ENCODE results near the gene CAMK2A. TPM values are rescaled to one million over a fixed set of nuclear protein-coding genes. Genes with fewer than 3 reads are reported as not detected.
"Not testable (repeated sequence)": the region's sequence is repeated elsewhere in the genome, so short reads cannot be mapped to it uniquely, and the experiment has no call there.

Gene CAMK2A
- total RNA-seq, 2 experiments from 2014 or later: not detected

- ChIA-PET CTCF (no interaction called here), POLR2A (no interaction called here)
- DNase-seq: no peak
- Mint-ChIP-seq H3K4me1 (no peaks in the 10 kb centered on the region), H3K27ac (no peak overlapping the region), H3K36me3 (ENCODE audit: low read depth) (no peaks in the 10 kb centered on the region), H3K9me3 (no peaks in the 10 kb centered on the region), H3K27me3 (no peaks in the 10 kb centered on the region), H3K4me3 (no peak overlapping the region)
Measured at GRCh38 chr5:150236981-150237754, 52.4 kb downstream of the CAMK2A start.

GRCh38 chr5:150236313-150236712, 53.3 kb downstream of the CAMK2A start:
- Mint-ChIP-seq H3K4me3 (no peak overlapping the region), H3K27me3 (no peaks in the 10 kb centered on the region), H3K27ac (no peak overlapping the region), H3K36me3 (ENCODE audit: low read depth) (no peaks in the 10 kb centered on the region), H3K9me3 (no peaks in the 10 kb centered on the region), H3K4me1 (no peaks in the 10 kb centered on the region)
- no peak for DNase-seq
- ChIA-PET CTCF (interaction anchor here (1.1 kb wide), 1 partner anchor 12 kb away, joined by 3 read pairs; no protein-coding TSS in a partner anchor), POLR2A (no interaction called here)

GRCh38 chr5:150235500-150235854, 54.1 kb downstream of the CAMK2A start:
- H3K9me3 Mint-ChIP-seq: no peaks in the 10 kb centered on the region
- ChIA-PET CTCF (interaction anchor here (0.7 to 1.1 kb wide), 2 partner anchors 12 to 401 kb away, joined by 3 read pairs; no protein-coding TSS in a partner anchor), POLR2A (no interaction called here)
- DNase-seq: no peak
- no peaks in the 10 kb centered on the region for H3K27me3 Mint-ChIP-seq
- no peak overlapping the region for H3K4me3 Mint-ChIP-seq
- no peak overlapping the region for H3K27ac Mint-ChIP-seq
- no peaks in the 10 kb centered on the region for H3K36me3 Mint-ChIP-seq (ENCODE audit: low read depth)
- no peaks in the 10 kb centered on the region for H3K4me1 Mint-ChIP-seq

GRCh38 chr5:150234576-150235499, 54.7 kb downstream of the CAMK2A start:
- H3K36me3 Mint-ChIP-seq (ENCODE audit: low read depth): no peaks in the 10 kb centered on the region
- H3K27ac Mint-ChIP-seq: no peak overlapping the region
- H3K4me3 Mint-ChIP-seq: no peak overlapping the region
- no peaks in the 10 kb centered on the region for H3K9me3 Mint-ChIP-seq
- H3K4me1 Mint-ChIP-seq: no peaks in the 10 kb centered on the region
- ChIA-PET POLR2A (interaction anchor here (0.5 kb wide), 1 partner anchor 223 kb away, joined by 3 read pairs; no protein-coding TSS in a partner anchor), CTCF (interaction anchor here (0.5 to 1.6 kb wide), 4 partner anchors 37 to 401 kb away, joined by 3 to 4 read pairs (median 3); no protein-coding TSS in a partner anchor)
- H3K27me3 Mint-ChIP-seq: no peaks in the 10 kb centered on the region
- no peak for DNase-seq

GRCh38 chr5:150233706-150234105, 55.9 kb downstream of the CAMK2A start:
- POLR2A ChIA-PET; H3K4me3 Mint-ChIP-seq; DNase-seq; H3K27me3 Mint-ChIP-seq; H3K27ac Mint-ChIP-seq; H3K36me3 Mint-ChIP-seq (ENCODE audit: low read depth); H3K9me3 Mint-ChIP-seq; H3K4me1 Mint-ChIP-seq: not testable (repeated sequence)
- CTCF ChIA-PET: interaction anchor here (1.6 kb wide), 1 partner anchor 38 kb away, joined by 3 read pairs; no protein-coding TSS in a partner anchor

- Mint-ChIP-seq H3K27me3 (no peaks in the 10 kb centered on the region), H3K9me3 (no peaks in the 10 kb centered on the region), H3K4me1 (no peaks in the 10 kb centered on the region), H3K36me3 (ENCODE audit: low read depth) (no peaks in the 10 kb centered on the region), H3K27ac (no peak overlapping the region), H3K4me3 (no peak overlapping the region)
- DNase-seq: no peak
- CTCF ChIA-PET: interaction anchor here (1.5 kb wide), 1 partner anchor 12 kb away, joined by 3 read pairs; no protein-coding TSS in a partner anchor
- POLR2A ChIA-PET: no interaction called here
Measured at GRCh38 chr5:150230842-150231241, 58.7 kb downstream of the CAMK2A start.

GRCh38 chr5:150229571-150229970, 60.0 kb downstream of the CAMK2A start:
- Mint-ChIP-seq H3K27me3 (no peaks in the 10 kb centered on the region), H3K27ac (no peak overlapping the region), H3K36me3 (ENCODE audit: low read depth) (no peaks in the 10 kb centered on the region), H3K4me3 (no peak overlapping the region), H3K9me3 (no peaks in the 10 kb centered on the region), H3K4me1 (no peaks in the 10 kb centered on the region)
- ChIA-PET POLR2A (no interaction called here), CTCF (no interaction called here)
- DNase-seq: no peak

- DNase-seq: no peak
- POLR2A ChIA-PET: no interaction called here
- no peaks in the 10 kb centered on the region for H3K4me1 Mint-ChIP-seq
Measured at GRCh38 chr5:150227606-150228273, 61.8 kb downstream of the CAMK2A start.

GRCh38 chr5:150227036-150227435, 62.5 kb downstream of the CAMK2A start:
- DNase-seq: no peak
- no peaks in the 10 kb centered on the region for H3K36me3 Mint-ChIP-seq (ENCODE audit: low read depth)
- ChIA-PET CTCF (interaction anchor here (0.6 to 1.3 kb wide), 2 partner anchors 16 to 34 kb away, joined by 3 read pairs; no protein-coding TSS in a partner anchor), POLR2A (no interaction called here)
- no peak overlapping the region for H3K4me3 Mint-ChIP-seq
- no peaks in the 10 kb centered on the region for H3K27me3 Mint-ChIP-seq
- H3K27ac Mint-ChIP-seq: no peak overlapping the region
- H3K9me3 Mint-ChIP-seq: no peaks in the 10 kb centered on the region
- no peaks in the 10 kb centered on the region for H3K4me1 Mint-ChIP-seq

More at GRCh38 chr5:150227606-150228273, 61.8 kb downstream of the CAMK2A start:
- Mint-ChIP-seq H3K27ac (no peak overlapping the region), H3K9me3 (no peaks in the 10 kb centered on the region), H3K36me3 (ENCODE audit: low read depth) (no peaks in the 10 kb centered on the region), H3K27me3 (no peaks in the 10 kb centered on the region), H3K4me3 (no peak overlapping the region)
- CTCF ChIA-PET: interaction anchor here (1.3 kb wide), 1 partner anchor 17 kb away, joined by 3 read pairs; no protein-coding TSS in a partner anchor

GRCh38 chr5:150224483-150225027, 65.0 kb downstream of the CAMK2A start:
- Mint-ChIP-seq H3K9me3 (no peaks in the 10 kb centered on the region), H3K27me3 (no peaks in the 10 kb centered on the region), H3K27ac (no peak overlapping the region), H3K4me1 (no peaks in the 10 kb centered on the region), H3K4me3 (no peak overlapping the region), H3K36me3 (ENCODE audit: low read depth) (no peaks in the 10 kb centered on the region)
- DNase-seq: no peak
- ChIA-PET POLR2A (no interaction called here), CTCF (interaction anchor here (0.9 kb wide), 1 partner anchor 11 kb away, joined by 3 read pairs; no protein-coding TSS in a partner anchor)

- POLR2A ChIA-PET: no interaction called here
- Mint-ChIP-seq H3K36me3 (ENCODE audit: low read depth) (no peaks in the 10 kb centered on the region), H3K27me3 (no peaks in the 10 kb centered on the region), H3K27ac (no peak overlapping the region), H3K4me1 (no peaks in the 10 kb centered on the region), H3K9me3 (no peaks in the 10 kb centered on the region), H3K4me3 (no peak overlapping the region)
- no peak for DNase-seq
- CTCF ChIA-PET: interaction anchor here (0.7 to 0.9 kb wide), 2 partner anchors 13 to 390 kb away, joined by 3 read pairs; no protein-coding TSS in a partner anchor
Measured at GRCh38 chr5:150223474-150223873, 66.1 kb downstream of the CAMK2A start.

GRCh38 chr5:150222906-150223305, 66.7 kb downstream of the CAMK2A start:
- H3K4me1 Mint-ChIP-seq: peaks cover 2% of the 10 kb centered on the region
- H3K4me3 Mint-ChIP-seq: no peak overlapping the region
- ChIA-PET CTCF (interaction anchor here (0.8 kb wide), 1 partner anchor 28 kb away, joined by 3 read pairs; no protein-coding TSS in a partner anchor), POLR2A (no interaction called here)
- H3K27me3 Mint-ChIP-seq: no peaks in the 10 kb centered on the region
- H3K9me3 Mint-ChIP-seq: no peaks in the 10 kb centered on the region
- no peak overlapping the region for H3K27ac Mint-ChIP-seq
- no peak for DNase-seq
- no peaks in the 10 kb centered on the region for H3K36me3 Mint-ChIP-seq (ENCODE audit: low read depth)
